ENCODE measurements around the gene GLI3.
"Not testable (repeated sequence)": the region's sequence is repeated elsewhere in the genome, so short reads cannot be mapped to it uniquely, and the experiment has no call there.

Gene GLI3

GRCh38 chr7:42212541-42213090 lies 24.4 kb downstream of the GLI3 start:
- no peak for DNase-seq (ENCODE audit: low read depth in 2 of 2)

- no peak for DNase-seq (ENCODE audit: low read depth in 2 of 2)
Observed at GRCh38 chr7:42211938-42212337, 25.1 kb downstream of the GLI3 start.

DNA sequence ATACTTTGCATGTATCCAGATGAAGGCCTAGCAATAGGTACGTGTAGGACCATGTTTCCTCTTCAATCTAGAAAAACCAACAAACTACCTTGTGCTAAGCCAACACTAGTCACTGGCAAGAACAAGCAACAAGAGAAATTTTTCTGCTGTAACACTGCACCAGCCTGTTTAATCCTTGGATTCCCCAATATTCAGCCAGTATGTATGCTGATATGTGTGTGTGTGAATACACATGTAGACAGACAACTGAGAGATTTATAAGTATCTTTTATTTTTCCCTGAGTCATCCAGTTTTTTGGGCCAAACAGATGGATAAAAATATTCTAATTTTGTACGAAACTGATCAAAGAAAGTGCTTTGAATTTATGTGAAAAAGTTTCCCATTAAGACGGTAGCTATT lies 26.2 kb downstream of the GLI3 start:
- DNase-seq (ENCODE audit: low read depth in 2 of 2): no peak

DNA sequence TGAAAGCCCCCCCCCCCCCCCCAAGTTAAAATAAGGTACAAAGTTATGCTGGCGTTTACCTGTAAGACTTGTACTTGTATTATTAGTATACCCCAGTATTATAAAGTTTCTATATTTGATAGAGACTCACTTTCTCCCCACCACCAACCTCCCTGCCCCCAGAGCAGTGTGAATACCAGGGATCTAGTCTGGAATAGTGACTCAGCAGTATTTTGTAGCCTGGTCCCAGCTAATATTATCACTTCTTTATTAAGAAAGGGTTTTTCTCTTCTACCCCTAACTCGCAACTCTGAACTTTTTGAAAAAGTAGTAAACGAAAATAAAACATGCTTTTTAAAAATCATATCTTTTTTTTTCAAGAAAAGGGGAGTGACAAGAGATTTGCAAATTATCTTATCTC lies 26.7 kb downstream of the GLI3 start:
- DNase-seq (ENCODE audit: low read depth in 2 of 2): no peak

DNA sequence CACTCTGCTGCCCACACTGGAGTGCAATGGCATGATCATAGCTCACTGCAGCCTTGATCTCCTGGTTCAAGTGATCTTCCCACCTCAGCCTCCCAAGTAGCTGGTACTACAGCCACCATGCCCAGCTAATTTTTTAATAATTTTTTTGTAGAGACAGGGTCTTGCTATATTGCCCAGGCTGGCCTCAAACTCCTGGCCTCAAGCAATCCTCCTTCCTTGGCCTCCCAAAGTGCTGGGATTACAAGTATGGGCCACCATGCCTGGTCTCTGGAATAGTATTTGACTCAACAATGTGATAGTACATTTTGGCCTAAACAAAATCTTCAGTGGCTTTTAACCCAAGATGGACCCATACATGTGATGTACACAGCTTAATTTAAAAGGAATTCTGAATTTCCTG lies 27.9 kb downstream of the GLI3 start:
- DNase-seq (ENCODE audit: low read depth in 2 of 2): not testable (repeated sequence)

DNA sequence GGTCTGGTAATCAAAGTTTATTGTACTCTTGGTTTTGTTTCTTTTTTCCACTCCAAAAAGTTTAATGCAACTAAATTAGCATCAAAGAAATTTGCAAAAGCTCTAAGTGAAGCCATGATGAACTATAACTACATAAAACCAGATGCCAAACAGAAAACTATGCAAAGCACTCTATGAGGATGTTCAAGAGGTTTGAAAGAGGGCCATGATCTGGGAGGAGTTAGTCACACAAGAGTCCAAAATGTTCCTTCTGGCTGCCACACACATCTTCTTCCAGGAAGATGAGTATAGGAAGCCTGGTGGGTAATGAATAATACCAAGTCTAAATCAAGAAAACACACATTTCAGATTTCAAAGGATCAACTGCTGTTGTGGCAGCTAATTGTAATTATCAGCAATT lies 28.4 kb downstream of the GLI3 start:
- DNase-seq (ENCODE audit: low read depth in 2 of 2): no peak

GRCh38 chr7:42207420-42207819 lies 29.6 kb downstream of the GLI3 start:
- no peak for DNase-seq (ENCODE audit: low read depth in 2 of 2)

DNA sequence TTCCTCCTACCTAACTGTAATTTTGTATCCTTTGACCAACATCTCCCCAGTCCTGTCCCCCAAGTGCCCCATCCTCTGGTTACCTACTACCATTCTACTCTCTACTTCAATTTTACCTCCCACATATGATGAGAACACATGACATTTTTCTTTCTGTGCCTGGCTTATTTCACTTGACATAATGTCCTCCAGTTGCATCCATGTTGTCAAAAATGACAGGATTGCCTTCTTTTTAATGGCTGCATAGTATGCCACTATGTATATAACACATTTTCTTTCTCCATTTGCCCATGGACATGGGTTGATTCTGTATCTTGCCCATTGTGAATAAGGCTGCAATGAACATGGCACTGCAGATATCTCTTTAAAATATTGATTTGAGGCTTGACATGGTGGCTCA lies 33.7 kb downstream of the GLI3 start:
- DNase-seq (ENCODE audit: low read depth in 2 of 2): no peak

DNA sequence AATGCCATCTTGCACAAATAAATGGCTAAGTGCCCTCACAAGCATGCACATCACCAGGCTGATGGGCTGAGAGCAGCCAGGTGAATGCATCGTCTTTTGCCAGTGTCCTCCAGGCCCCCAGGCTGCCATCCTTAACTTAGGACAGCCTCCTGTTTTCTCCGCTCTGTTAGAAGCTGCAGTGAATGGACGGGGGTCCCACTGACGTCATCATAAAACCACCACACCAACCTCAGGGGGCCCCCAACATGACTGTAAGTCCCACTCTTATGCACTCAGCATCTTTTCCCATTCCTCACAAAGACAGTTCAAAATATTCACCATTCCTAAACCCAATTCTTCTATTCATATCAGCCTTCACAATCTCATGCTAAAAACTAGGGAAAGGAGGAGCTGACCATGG lies 34.4 kb downstream of the GLI3 start:
- DNase-seq (ENCODE audit: low read depth in 2 of 2): no peak

DNA sequence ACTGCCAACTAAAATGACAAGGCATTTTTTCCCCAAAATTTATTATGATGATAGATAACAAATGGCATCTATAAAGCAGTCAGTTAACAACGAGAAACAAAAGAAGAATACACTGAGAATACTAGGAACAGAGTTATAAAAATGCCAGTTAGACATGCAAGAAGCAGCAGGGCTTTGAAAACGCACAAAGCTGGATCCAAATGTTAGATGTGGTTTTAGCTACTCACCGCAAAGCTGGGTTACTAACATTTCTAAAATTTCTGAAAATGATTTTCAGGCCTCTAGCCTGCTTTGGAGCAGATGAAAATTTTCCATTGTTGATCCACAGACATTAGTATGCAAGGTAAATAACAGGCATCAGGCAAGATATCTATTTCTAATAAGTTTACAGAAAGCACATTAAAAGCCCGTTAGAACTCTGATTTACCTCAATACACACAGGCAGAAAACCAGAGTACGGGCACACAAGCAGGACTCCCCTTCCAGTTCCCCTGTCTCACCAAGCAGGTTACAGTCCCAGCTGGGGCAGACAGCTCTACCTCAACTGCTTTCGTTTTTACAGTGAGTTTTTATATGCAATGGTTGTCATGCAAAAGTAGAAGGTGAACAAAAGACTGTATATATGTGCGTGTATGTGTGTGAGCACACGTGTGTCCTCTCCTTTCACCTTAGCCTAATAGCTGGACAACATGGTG lies 37.9 kb downstream of the GLI3 start:
- DNase-seq (ENCODE audit: low read depth in 2 of 2): no peak

- DNase-seq (ENCODE audit: low read depth in 2 of 2): no peak
Observed at GRCh38 chr7:42198296-42198695, 38.7 kb downstream of the GLI3 start.

DNA sequence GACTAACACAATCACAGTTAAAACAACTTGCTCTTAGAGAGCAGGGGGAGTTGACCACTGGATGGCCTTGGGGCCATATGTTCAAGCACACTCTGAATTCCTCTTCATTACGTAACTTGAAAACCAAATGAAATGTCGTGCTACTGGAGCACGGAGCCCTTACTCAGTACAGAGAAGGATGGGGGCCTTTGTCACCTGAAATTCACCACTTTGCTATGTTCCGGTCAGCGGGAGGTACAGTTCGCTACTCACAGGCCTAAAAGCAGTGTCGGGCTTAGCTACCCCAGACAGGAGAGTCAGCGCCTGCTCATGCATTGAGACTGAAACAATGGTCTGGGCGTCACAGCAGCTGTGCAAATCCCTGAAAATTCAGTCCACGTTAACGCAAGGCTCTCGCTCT lies 39.6 kb downstream of the GLI3 start:
- DNase-seq (ENCODE audit: low read depth in 2 of 2): no peak

DNA sequence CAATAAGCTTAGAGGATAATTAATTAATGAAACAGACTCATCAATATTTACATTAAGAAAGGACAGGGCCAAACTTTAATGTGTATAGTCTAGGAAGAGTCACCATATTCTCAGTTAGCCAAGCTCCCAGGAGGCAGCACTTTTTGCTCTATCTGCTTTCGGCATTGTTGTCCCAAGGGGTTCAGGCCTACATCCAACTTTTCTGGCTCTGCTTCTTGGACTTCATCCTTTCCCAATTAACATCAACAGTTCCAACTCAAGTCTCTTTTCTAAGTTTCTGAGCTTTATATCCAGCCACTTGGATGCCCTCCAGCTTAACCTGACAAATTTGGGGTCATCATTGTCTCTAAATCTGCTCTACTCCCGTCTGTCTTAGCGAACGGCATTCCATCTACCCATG lies 42.8 kb downstream of the GLI3 start:
- no peak for DNase-seq (ENCODE audit: low read depth in 2 of 2)

DNA sequence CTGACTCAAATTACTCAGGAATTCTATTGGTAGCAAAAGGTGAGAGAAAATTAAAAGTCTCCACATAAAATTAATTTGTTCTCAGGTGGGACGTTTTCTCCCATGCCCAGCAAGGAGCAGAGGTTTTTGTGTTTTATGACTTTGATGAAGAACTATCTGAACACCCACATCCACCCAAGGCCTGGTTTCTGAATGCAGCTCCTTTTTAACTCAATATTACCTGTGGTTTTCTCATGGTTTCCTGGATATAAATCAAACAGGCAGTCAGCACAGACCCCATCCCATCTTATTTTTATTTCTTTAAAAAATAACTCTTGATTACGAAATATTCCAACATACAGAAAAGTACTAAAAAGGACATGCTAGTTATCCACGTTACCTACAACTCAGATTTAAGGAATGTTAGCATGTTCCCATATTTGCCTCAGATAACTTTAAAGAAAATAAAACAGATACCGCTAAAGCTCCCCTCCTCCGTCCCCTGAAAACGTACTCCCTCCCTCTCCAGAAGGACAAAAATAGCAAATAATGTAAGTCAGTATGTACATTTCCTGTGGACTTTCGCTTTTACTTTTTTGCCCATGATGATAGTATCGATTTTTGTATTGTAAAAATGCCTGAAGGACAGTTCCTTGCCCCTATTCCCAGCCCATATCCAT lies 43.4 kb downstream of the GLI3 start:
- no peak for DNase-seq (ENCODE audit: low read depth in 2 of 2)

DNA sequence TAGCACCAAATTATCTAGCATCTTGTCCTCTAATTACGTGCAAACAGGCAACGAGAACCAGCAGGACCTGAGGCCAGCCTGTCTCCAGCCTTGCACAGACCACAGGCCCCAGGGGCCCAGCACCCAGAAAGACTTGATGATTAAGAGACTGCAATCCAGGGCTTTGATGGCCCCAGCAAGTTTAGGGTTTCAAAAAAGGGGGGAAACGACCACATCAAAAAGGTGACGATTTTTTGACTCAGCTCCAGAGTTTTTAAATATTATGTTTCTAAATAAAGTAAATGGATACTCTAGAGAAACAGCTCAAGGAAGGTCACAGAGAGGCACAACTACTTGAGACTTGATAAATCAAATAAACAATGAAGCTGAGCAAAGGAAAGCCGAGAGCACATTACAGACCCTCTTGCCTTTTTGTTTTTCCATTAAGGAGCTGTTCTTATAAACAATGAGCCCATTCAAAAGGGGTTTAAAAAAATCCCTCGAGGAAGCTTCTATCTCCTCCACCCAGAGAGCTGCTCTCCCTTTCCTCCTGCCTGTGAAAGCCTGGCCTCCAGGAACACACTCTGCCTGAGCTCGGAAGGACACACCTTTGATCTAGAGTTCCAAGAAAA lies 44.1 kb downstream of the GLI3 start:
- no peak for DNase-seq (ENCODE audit: low read depth in 2 of 2)

DNA sequence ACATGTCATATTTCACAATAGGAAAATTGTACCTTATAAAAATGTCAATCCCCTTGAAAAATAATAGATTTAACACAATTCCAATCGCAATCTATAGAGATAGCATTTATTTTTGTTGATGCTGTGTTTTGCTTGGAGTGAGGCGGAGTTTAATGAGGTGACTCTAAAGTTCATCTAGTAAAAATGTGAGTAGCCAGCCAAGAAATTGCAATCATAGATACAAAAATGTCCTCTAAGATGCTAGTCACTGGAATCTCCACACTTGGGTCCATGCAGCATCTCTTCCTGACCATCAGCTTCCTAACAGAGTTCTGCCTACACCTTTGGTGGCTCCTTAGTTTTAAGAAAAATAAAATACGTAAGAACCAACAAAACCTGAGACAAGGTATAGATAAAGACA lies 44.9 kb downstream of the GLI3 start:
- DNase-seq (ENCODE audit: low read depth in 2 of 2): no peak

- no peak for DNase-seq (ENCODE audit: low read depth in 2 of 2)
Observed at GRCh38 chr7:42189535-42189934, 47.5 kb downstream of the GLI3 start.

DNA sequence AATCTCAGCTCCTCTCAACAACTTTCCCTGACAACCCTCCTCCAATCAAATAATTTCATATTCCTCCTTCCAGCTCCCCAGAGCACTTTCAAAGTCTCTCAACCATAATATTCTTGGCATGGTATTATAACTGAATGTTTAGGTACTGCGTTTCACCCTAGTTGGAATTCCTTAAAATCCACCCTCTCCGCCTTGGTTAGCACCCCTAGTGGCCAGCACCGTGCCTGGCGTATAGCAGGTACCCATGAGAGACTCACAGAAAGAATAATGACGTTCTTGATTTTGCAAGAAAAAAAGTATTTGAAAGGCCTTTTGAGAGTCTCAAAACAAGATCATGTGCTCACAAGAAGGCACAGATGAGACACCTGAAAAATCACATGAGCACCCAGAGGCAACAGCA lies 50.9 kb downstream of the GLI3 start:
- no peak for DNase-seq (ENCODE audit: low read depth in 2 of 2)

DNA sequence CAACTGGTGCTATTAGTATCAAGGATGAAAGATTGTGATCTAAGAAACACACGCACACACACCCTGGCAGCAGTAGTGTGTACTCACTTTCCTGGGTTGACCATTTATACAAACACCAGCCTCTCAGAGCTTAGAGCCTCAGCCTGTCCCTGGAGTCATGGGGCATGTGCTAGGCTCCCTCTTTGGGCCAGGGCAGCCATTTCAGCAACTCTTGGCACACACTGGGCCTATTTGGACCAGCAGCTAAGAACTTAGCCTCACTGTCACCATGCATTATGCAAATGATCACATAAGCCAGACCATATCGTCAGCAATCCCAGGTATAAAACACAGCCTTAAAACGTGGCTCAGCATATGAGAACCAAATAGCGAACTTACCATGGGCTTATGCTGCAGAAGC lies 51.3 kb downstream of the GLI3 start:
- no peak for DNase-seq (ENCODE audit: low read depth in 2 of 2)

DNA sequence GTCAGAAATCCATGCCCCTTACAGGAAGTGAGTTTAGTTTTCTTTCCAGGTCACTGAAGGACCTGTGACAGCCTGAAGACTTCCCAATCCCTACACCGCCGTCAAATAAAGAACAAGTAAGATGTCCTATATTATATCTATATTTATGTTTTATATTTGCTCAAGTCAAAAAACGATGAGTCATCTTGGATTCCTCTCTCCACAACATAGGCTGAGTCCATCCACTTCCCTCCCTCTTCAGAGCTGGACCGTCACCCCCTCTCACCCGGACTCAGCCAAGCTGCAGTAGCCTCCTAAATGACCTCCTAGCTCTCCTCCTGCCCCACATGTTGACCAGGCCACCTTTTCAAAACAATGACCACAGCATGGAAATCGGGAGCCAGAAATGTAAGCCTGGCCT lies 53.5 kb downstream of the GLI3 start:
- DNase-seq (ENCODE audit: low read depth in 2 of 2): no peak

DNA sequence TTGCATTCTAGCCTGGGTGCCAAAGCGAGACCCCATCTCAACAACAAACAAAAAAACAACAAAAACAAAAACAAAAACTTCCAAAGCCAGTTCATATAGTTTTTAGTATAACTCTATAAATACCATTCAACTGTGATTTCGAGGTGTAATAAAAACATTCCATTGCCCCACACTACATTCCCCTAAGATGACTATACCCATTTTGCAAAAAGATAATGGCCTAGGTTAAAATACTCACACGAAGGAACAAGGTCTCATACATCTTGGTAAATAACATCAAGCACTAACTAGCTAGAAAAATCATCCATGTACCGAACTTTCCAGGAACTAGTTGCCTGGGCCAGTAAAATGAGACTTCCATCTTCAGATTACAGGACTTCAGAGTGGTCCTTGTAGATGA lies 55.4 kb downstream of the GLI3 start:
- DNase-seq (ENCODE audit: low read depth in 2 of 2): no peak

- no peak for DNase-seq (ENCODE audit: low read depth in 2 of 2)
Observed at GRCh38 chr7:42180806-42181205, 56.2 kb downstream of the GLI3 start.

DNA sequence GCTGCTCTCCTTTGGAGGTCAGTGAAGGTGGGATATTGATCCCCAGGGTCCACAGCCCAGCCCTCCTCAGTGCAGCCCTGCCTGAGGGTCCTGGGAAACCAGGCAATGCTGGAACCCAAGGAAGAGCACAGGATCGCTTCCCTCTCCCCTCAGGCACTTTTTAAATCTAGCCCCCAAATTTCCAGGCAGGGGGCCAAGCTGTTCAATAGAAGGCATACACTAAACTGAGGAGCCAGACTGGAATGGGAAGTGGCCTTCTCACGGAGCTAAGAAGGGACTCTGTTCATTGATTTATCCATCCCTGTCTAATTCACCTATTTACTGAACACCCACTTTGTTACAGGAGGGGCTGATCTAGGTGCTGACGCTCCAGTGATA lies 60.3 kb downstream of the GLI3 start:
- DNase-seq (ENCODE audit: low read depth in 2 of 2): no peak

Data from stimulated activated CD4-positive, alpha-beta T cell treated with anti-CD3 and anti-CD28 coated beads, Interleukin-15, amount 100 ng/mL, for 48 hours (primary cell).